ENCODE data around the gene KLHL15.

GRCh38 chrX:23990455-23990854, 36.5 kb downstream of the KLHL15 start:
- no peak for TF ChIP-seq CTCF (IDR thresholded peaks at IDR 0.05; ENCODE audit: low read depth, low read length)
- TF ChIP-seq POLR2A (IDR thresholded peaks at IDR 0.05; ENCODE audit: extremely low read depth, insufficient read length): no peak
- no peak for TF ChIP-seq MAX (IDR thresholded peaks at IDR 0.05; ENCODE audit: low read depth, low read length)
- TF ChIP-seq MYC (IDR thresholded peaks at IDR 0.05; ENCODE audit: low read depth, low read length): no peak
